Astrocyte of the spinal cord (primary cell): ENCODE results near the gene FNIP2.
"Not testable (repeated sequence)": the region's sequence is repeated elsewhere in the genome, so short reads cannot be mapped to it uniquely, and the experiment has no call there.

ENCODE experiments used
- DNase-seq: peaks from one replicate; pipeline ENCODE4 v3.0.0; 2011; ENCODE audit warnings: low read depth, low spot score
- H3K4me3 ChIP-seq: 2 replicates; pipeline ENCODE4 v1.5.1; 2011; ENCODE audit warnings: low read depth, mild to moderate bottlenecking, low read length, moderate library complexity
- in situ Hi-C: cut with HindIII; loops from 2 replicates; pipeline ENCODE4 v1.10.0; 2017; ENCODE audit warnings: low sequenced_read_pairs
- TF ChIP-seq, protein P1 (sequence below): IDR thresholded peaks from 2 replicates; pipeline ENCODE4 v1.5.1; 2012; ENCODE audit warnings: low read depth, mild to moderate bottlenecking, low read length, inconsistent platforms

Gene FNIP2

DNA sequence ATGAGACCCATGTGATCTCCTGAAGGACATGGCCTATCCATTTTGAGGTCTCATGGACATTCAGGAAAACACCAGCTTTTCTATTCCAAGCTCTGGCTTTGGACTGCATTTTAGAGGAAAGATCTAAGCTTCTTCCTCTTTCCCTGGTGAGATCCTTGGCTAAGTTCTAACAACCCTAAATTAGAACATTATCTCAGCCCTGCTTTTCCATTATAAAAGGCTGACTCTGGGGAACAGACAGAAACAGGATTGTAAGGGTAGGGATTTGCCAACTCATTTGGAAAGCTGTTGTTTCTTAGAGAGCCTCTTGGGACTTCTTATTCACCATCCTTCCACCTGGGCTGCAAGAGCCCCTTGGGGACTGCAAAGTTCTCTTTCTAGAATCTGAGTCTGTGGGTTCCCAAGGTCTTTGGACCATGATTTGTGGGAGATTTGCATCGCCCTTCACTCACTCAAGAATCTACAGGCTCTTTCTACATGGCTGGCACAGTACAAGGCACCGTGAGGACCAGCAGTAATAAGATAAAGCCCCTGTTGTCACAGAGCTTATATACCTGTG, 146.9 kb downstream of the FNIP2 start:
- in situ Hi-C loops = no loop called here
- TF ChIP-seq, protein P1, sequence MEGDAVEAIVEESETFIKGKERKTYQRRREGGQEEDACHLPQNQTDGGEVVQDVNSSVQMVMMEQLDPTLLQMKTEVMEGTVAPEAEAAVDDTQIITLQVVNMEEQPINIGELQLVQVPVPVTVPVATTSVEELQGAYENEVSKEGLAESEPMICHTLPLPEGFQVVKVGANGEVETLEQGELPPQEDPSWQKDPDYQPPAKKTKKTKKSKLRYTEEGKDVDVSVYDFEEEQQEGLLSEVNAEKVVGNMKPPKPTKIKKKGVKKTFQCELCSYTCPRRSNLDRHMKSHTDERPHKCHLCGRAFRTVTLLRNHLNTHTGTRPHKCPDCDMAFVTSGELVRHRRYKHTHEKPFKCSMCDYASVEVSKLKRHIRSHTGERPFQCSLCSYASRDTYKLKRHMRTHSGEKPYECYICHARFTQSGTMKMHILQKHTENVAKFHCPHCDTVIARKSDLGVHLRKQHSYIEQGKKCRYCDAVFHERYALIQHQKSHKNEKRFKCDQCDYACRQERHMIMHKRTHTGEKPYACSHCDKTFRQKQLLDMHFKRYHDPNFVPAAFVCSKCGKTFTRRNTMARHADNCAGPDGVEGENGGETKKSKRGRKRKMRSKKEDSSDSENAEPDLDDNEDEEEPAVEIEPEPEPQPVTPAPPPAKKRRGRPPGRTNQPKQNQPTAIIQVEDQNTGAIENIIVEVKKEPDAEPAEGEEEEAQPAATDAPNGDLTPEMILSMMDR = no peak
- H3K4me3 ChIP-seq = no peak overlapping the region
- DNase-seq = no peak

DNA sequence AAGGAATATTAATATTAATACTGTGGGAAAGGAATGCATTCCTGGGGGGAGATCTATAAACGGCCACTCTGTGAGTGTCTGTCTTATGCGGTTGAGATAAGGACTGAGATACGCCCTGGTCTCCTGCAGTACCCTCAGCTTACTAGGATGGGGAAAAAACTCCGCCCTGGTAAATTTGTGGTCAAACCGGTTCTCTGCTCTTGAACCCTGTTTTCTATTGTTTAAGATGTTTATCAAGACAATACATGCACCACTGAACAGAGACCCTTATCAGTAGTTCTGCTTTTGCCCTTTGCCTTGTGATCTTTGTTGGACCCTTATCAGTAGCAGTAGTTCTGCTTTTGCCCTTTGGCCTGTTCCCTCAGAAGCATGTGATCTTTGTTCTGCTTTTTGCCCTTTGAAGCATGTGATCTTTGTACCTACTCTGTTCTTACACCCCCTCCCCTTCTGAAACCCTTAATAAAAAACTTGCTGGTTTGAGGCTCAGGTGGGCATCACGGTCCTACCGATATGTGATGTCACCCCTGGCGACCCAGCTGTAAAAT, 151.7 kb downstream of the FNIP2 start:
- in situ Hi-C loops, H3K4me3 ChIP-seq, DNase-seq: not testable (repeated sequence)

DNA sequence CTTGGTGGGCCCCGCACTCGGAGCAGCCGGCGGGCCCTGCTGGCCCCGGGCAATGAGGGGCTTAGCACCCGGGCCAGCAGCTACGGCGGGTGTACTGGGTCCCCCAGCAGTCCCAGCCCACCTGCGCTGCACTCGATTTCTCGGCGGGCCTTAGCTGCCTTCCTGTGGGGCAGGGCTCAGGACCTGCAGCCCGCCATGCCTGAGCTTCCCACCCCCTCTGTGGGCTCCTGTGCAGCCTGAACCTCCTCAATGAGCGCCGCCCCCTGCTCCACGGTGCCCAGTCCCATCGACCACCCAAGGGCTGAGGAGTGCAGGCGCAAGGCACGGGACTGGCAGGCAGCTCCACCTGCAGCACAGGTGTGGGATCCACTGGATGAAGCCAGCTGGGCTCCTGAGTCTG, 158.9 kb downstream of the FNIP2 start:
- DNase-seq, in situ Hi-C loops, H3K4me3 ChIP-seq: not testable (repeated sequence)

DNA sequence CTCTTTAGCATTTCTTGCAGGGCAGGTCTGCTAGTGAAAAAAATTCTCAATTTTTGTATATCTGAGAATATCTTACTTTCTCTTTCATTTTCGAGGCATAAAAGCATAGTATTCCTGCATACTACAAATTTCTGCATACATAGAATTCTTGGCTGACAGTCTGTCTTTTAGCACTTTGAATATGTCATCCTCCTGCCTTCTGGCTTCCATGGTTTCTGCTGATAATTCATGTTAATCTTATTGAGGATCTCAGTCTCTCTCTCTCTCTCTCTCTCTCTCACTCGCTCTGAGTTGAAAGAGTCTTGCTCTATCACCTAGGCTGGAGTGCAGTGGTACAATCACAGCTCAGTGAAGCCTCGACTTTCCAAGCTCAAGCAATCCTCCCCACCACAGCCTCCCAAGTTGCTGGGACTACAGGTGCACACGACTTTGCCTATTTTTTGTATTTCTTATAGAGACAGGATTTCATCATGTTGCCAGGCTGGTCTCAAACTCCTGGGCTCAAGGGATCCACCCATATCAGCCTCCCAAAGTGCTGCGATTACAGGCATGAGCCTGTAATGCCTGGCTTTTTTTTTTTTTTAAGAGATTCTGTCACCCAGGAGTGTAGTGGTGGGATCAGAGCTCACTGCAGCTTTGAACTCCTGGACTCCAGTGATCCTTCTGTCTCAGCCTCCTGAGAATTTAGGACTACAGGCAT, 161.3 kb downstream of the FNIP2 start:
- H3K4me3 ChIP-seq = no peak overlapping the region
- TF ChIP-seq, protein P1 = no peak
- no peak for DNase-seq
- in situ Hi-C loops = no loop called here

DNA sequence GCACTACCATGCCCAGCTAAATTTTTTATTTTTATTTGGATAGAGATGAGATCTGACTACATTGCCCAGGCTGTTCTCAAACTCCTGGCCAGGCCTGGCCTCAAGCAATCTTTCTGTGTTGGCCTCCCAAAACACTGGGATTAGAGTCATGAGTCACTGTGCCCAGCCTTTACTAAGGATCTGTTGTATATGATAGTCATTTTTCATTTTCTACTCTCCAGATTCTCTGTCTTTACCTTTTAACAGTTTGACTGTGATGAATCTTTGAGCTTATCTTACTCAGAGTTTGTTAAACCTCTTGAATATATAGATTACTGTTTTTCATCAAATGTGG, 161.8 kb downstream of the FNIP2 start:
- H3K4me3 ChIP-seq = no peak overlapping the region
- TF ChIP-seq, protein P1 = no peak
- DNase-seq = no peak
- in situ Hi-C loops = no loop called here

DNA sequence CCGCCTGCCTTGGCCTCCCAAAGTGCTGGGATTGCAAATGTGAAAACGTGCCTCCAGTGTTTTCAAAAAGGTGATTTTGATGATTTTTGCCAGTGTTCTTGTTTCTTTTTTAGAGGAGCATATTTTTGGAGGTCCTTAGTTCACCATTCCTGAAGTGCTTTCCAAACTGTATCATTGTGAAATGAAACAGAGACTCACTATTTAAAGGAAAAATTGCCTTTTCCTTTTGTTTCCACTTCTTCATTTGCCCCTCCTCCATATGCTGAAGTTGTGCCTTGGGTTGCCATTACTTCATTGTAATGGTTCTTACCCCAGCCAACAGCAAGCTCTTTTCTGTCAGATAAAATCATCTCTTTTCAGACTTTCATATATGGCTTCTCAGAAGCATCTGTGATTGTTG, 164.4 kb downstream of the FNIP2 start:
- in situ Hi-C loops = no loop called here
- TF ChIP-seq, protein P1 = no peak
- no peak overlapping the region for H3K4me3 ChIP-seq
- no peak for DNase-seq

DNA sequence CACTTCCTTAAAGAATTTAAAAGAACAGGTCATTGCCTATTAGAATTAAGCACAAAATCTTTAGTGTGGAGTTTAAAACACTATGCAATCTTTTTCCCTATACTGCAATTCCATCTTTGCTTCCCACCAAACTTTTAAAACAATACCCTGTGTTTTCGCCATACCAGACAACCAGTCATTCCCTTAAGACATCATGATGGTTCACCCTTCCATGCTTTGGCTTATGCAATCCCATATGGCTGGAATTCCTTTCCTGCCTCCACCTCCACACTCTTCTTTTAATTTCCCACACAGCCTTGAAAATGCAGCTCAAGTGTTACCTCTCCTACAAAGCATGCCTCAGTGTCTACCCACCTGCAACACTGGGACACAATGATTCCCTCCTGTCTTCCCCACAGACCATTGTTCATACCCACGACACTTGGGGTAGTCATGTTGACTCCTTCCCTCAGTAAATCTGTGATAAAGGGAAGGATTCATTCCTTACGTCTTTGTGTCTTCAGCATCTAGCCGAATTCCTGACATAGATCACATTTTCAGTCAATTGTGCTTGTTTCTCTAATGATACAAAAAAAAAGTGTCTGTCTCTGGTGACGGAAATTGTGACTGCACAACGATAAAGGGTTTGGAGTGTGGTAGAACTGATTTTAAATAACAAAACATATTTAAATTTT, 166.3 kb downstream of the FNIP2 start:
- TF ChIP-seq, protein P1 = no peak
- no peak for DNase-seq
- H3K4me3 ChIP-seq = no peak overlapping the region
- in situ Hi-C loops = no loop called here
